Neural cell (in vitro differentiated cells): ENCODE measurements around the gene PBX4. TPM values are rescaled to one million over a fixed set of nuclear protein-coding genes. Genes with fewer than 3 reads are reported as not detected.
A peak's percentile ranks its signal among the peaks of the same experiment; 100 is the strongest.

Experiments used
- H2AFZ ChIP-seq: fragments of 200-600, 300-800 bp; sonication (generic), shearing (Covaris generic); 2 replicates; pipeline ENCODE4 v1.6.0; 2014; ENCODE audit warnings: low read depth, mild to moderate bottlenecking, antibody characterized with exemption, low read length, moderate library complexity
- H3F3A ChIP-seq: fragments of 200-600 bp; shearing (Covaris generic); 2 replicates; pipeline ENCODE4 v1.6.1; 2016; ENCODE audit warnings: mild to moderate bottlenecking, moderate library complexity, mixed read lengths, antibody characterized with exemption, low read length; ENCODE audit not compliant: insufficient read depth, poor library complexity, severe bottlenecking
- H3K27ac ChIP-seq: fragments of 200-600, 300-800 bp; sonication (generic), shearing (Covaris generic); 2 replicates; pipeline ENCODE4 v1.5.1; 2014; ENCODE audit warnings: mild to moderate bottlenecking, low read length, moderate library complexity
- H3K27me3 ChIP-seq: fragments of 300-800, 200-600 bp; sonication (generic), shearing (Covaris generic); 2 replicates; pipeline ENCODE4 v1.6.0; 2014; ENCODE audit warnings: mild to moderate bottlenecking, low read depth, low read length, moderate library complexity; ENCODE audit not compliant: insufficient read depth
- H3K36me3 ChIP-seq: fragments of 300-800, 200-600 bp; sonication (generic), shearing (Covaris generic); 2 replicates; pipeline ENCODE4 v1.5.1; 2014; ENCODE audit warnings: mild to moderate bottlenecking, antibody characterized with exemption, low read length, moderate library complexity; ENCODE audit not compliant: insufficient read depth
- H3K4me2 ChIP-seq: fragments of 300-800, 200-600 bp; sonication (generic), shearing (Covaris generic); 2 replicates; pipeline ENCODE4 v1.6.0; 2014; ENCODE audit warnings: mild to moderate bottlenecking, low read length
- H3K4me3 ChIP-seq: fragments of 300-800, 200-600 bp; sonication (generic), shearing (Covaris generic); 2 replicates; pipeline ENCODE4 v1.5.1; 2014; ENCODE audit warnings: mild to moderate bottlenecking, low read length, moderate library complexity
- H3K79me2 ChIP-seq: fragments of 200-600 bp; shearing (Covaris generic); replicated peaks from 2 replicates; pipeline ENCODE4 v1.6.0; 2014; ENCODE audit warnings: mild to moderate bottlenecking, low read length, moderate library complexity; ENCODE audit not compliant: insufficient read depth
- H3K9ac ChIP-seq: fragments of 300-800, 200-600 bp; sonication (generic), shearing (Covaris generic); 2 replicates; pipeline ENCODE4 v1.6.1; 2016; ENCODE audit warnings: mild to moderate bottlenecking, low read length, mixed read lengths
- H3K9me2 ChIP-seq: fragments of 200-600 bp; shearing (Covaris generic); 2 replicates; pipeline ENCODE4 v1.6.1; 2016; ENCODE audit warnings: mild to moderate bottlenecking, low read length, mixed read lengths; ENCODE audit not compliant: insufficient read depth
- H3K9me3 ChIP-seq: fragments of 200-600, 300-800 bp; sonication (generic), shearing (Covaris generic); 2 replicates; pipeline ENCODE4 v1.6.1; 2016; ENCODE audit warnings: mild to moderate bottlenecking, mixed run types, low read length, moderate library complexity, mixed read lengths
- H4K20me1 ChIP-seq: fragments of 200-600 bp; shearing (Covaris generic); 2 replicates; pipeline ENCODE4 v1.6.1; 2016; ENCODE audit warnings: mild to moderate bottlenecking, mixed run types; ENCODE audit not compliant: insufficient read depth
- EP300 ChIP-seq: fragments of 450-650 bp; conservative IDR thresholded peaks from 2 replicates; pipeline ENCODE4 v1.6.1; 2014; ENCODE audit warnings: antibody characterized with exemption, mild to moderate bottlenecking, moderate library complexity; ENCODE audit not compliant: poor library complexity, severe bottlenecking
- EZH2 ChIP-seq: fragments of 200-600, 300-800 bp; shearing (Covaris generic), sonication (generic); IDR thresholded peaks from 2 replicates; pipeline ENCODE4 v1.6.1; 2014; ENCODE audit warnings: antibody characterized with exemption, low read length, borderline replicate concordance, mild to moderate bottlenecking; ENCODE audit not compliant: insufficient read depth, poor library complexity, severe bottlenecking
- MXI1 ChIP-seq: fragments of 450-650 bp; conservative IDR thresholded peaks from 2 replicates; pipeline ENCODE4 v1.6.1; 2014; ENCODE audit warnings: antibody characterized with exemption, mild to moderate bottlenecking; ENCODE audit not compliant: poor library complexity, severe bottlenecking
- POLR2AphosphoS5 ChIP-seq: IDR thresholded peaks from 2 replicates; pipeline ENCODE4 v1.6.1; 2012
- RAD21 ChIP-seq: fragments of 450-650 bp; conservative IDR thresholded peaks from 2 replicates; pipeline ENCODE4 v1.6.1; 2014; ENCODE audit warnings: antibody characterized with exemption, mild to moderate bottlenecking, moderate library complexity
- SMC3 ChIP-seq: fragments of 450-650 bp; conservative IDR thresholded peaks from 2 replicates; pipeline ENCODE4 v1.6.1; 2014; ENCODE audit warnings: antibody characterized with exemption, mild to moderate bottlenecking, moderate library complexity; ENCODE audit not compliant: poor library complexity
- TAF1 ChIP-seq: IDR thresholded peaks from 2 replicates; pipeline ENCODE4 v1.6.1; 2012; ENCODE audit warnings: low read depth
- polyA plus RNA-seq: library from polyadenylated mRNA; depleted of rRNA; stranded (reverse); fragments of >200 nt; gene quantifications from 2 replicates; pipeline ENCODE4 v1.2.3, GENCODE V29; 2014
- TF ChIP-seq, protein P1 (sequence below): IDR thresholded peaks from 2 replicates; pipeline ENCODE4 v1.6.1; 2012; ENCODE audit warnings: borderline replicate concordance
- TF ChIP-seq, protein P2 (sequence below): fragments of 450-650 bp; IDR thresholded peaks from 2 replicates; pipeline ENCODE4 v1.5.1; 2014; ENCODE audit warnings: antibody characterized with exemption, mild to moderate bottlenecking, moderate library complexity; ENCODE audit not compliant: poor library complexity, severe bottlenecking

Gene PBX4
- polyA plus RNA-seq, 1 donor from 2014 or later, result 7.5 TPM

DNA sequence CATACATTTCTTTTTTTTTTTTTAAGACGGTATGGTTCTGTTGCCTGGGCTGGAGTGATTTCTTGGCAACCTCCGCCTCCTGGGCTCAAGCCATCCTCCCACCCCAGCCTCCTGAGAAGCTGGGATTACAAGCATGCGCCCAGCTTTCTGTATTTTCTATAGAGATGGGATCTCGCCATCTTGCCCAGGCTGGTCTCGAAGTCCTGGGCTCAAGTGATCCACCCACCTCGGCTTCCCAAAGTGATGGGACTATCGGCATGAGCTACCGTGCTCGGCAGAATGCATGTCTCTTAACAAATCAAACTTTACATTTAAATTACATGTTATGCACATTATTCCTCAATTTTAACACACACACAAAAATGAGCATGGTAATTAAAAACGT is 101.3 kb downstream of the PBX4 start:
- peaks cover 34% of the 10 kb centered on the region for H3K79me2 ChIP-seq
- H3K27ac ChIP-seq, result no peak overlapping the region
- no peaks in the 10 kb centered on the region for H3K27me3 ChIP-seq
- no peaks in the 10 kb centered on the region for H3K9me3 ChIP-seq
- H4K20me1 ChIP-seq, result no peaks in the 10 kb centered on the region
- H3F3A ChIP-seq, result no peaks in the 10 kb centered on the region
- TF ChIP-seq POLR2AphosphoS5, result no peak
- TF ChIP-seq, protein P1, sequence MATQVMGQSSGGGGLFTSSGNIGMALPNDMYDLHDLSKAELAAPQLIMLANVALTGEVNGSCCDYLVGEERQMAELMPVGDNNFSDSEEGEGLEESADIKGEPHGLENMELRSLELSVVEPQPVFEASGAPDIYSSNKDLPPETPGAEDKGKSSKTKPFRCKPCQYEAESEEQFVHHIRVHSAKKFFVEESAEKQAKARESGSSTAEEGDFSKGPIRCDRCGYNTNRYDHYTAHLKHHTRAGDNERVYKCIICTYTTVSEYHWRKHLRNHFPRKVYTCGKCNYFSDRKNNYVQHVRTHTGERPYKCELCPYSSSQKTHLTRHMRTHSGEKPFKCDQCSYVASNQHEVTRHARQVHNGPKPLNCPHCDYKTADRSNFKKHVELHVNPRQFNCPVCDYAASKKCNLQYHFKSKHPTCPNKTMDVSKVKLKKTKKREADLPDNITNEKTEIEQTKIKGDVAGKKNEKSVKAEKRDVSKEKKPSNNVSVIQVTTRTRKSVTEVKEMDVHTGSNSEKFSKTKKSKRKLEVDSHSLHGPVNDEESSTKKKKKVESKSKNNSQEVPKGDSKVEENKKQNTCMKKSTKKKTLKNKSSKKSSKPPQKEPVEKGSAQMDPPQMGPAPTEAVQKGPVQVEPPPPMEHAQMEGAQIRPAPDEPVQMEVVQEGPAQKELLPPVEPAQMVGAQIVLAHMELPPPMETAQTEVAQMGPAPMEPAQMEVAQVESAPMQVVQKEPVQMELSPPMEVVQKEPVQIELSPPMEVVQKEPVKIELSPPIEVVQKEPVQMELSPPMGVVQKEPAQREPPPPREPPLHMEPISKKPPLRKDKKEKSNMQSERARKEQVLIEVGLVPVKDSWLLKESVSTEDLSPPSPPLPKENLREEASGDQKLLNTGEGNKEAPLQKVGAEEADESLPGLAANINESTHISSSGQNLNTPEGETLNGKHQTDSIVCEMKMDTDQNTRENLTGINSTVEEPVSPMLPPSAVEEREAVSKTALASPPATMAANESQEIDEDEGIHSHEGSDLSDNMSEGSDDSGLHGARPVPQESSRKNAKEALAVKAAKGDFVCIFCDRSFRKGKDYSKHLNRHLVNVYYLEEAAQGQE, result no peak
- no peak for TF ChIP-seq SMC3
- TF ChIP-seq, protein P2, sequence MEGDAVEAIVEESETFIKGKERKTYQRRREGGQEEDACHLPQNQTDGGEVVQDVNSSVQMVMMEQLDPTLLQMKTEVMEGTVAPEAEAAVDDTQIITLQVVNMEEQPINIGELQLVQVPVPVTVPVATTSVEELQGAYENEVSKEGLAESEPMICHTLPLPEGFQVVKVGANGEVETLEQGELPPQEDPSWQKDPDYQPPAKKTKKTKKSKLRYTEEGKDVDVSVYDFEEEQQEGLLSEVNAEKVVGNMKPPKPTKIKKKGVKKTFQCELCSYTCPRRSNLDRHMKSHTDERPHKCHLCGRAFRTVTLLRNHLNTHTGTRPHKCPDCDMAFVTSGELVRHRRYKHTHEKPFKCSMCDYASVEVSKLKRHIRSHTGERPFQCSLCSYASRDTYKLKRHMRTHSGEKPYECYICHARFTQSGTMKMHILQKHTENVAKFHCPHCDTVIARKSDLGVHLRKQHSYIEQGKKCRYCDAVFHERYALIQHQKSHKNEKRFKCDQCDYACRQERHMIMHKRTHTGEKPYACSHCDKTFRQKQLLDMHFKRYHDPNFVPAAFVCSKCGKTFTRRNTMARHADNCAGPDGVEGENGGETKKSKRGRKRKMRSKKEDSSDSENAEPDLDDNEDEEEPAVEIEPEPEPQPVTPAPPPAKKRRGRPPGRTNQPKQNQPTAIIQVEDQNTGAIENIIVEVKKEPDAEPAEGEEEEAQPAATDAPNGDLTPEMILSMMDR, result no peak
- TF ChIP-seq EZH2, result no peak
- TF ChIP-seq TAF1, result no peak
- H3K9ac ChIP-seq, result no peak overlapping the region
- H3K4me3 ChIP-seq, result peak overlapping the region; percentile 86
- no peak overlapping the region for H2AFZ ChIP-seq
- no peaks in the 10 kb centered on the region for H3K9me2 ChIP-seq
- H3K36me3 ChIP-seq, result no peaks in the 10 kb centered on the region
- peak overlapping the region; percentile 30 for H3K4me2 ChIP-seq

- H4K20me1 ChIP-seq, result no peaks in the 10 kb centered on the region
- peak within 1 kb of the TSS; percentile 95 for H3K4me2 ChIP-seq
- no peaks in the 10 kb centered on the region for H3K9me2 ChIP-seq
- peak within 1 kb of the TSS; percentile 86 for H3K4me3 ChIP-seq
- peaks cover 29% of the 10 kb centered on the region for H3K79me2 ChIP-seq
- TF ChIP-seq SMC3 (no peak), EP300 (peak; percentile 44), EZH2 (no peak), POLR2AphosphoS5 (peak; percentile 100), RAD21 (no peak), TAF1 (peak; percentile 70), MXI1 (peak; percentile 84)
- TF ChIP-seq, protein P2, result peak; percentile 15
- TF ChIP-seq, protein P1, result peak; percentile 38
- H3K36me3 ChIP-seq, result no peaks in the 10 kb centered on the region
- no peaks in the 10 kb centered on the region for H3K27me3 ChIP-seq
- H3F3A ChIP-seq, result no peaks in the 10 kb centered on the region
- peak within 1 kb of the TSS; percentile 74 for H3K27ac ChIP-seq
- peak within 1 kb of the TSS; percentile 69 for H2AFZ ChIP-seq
- peak within 1 kb of the TSS; percentile 81 for H3K9ac ChIP-seq
- no peaks in the 10 kb centered on the region for H3K9me3 ChIP-seq
These were observed 102.6 kb downstream of the PBX4 start, which contains the start of gene NDUFA13 for GRCh38 chr19:19515642-19516519. TSS of gene NDUFA13 (plus strand) at chr19:19516225. CDS start at chr19:19516239, 14 bp downstream.
